Osteoblast (primary cell): ENCODE results near the gene ANO3. TPM values are rescaled to one million over a fixed set of nuclear protein-coding genes. Genes with fewer than 3 reads are reported as not detected.

Source experiments
- DNase-seq: peaks from one replicate; pipeline ENCODE4 v3.0.0; 2011; ENCODE audit warnings: low spot score, mixed read lengths; ENCODE audit not compliant: insufficient read length; ENCODE audit errors: missing footprints
- H2AFZ ChIP-seq: 2 replicates; pipeline ENCODE4 v1.6.0; 2011; ENCODE audit warnings: mild to moderate bottlenecking, low read length
- H3K27ac ChIP-seq: 2 replicates; pipeline ENCODE4 v1.5.1; 2011; ENCODE audit warnings: mild to moderate bottlenecking, low read depth, low read length, moderate library complexity
- H3K27me3 ChIP-seq: 2 replicates; pipeline ENCODE4 v1.6.0; 2012; ENCODE audit warnings: mild to moderate bottlenecking, control low read depth, inconsistent platforms, low read length, moderate library complexity; ENCODE audit not compliant: insufficient read depth
- H3K36me3 ChIP-seq: 2 replicates; pipeline ENCODE4 v1.5.1; 2011; ENCODE audit warnings: mild to moderate bottlenecking, low read length, control low read depth, moderate library complexity; ENCODE audit not compliant: insufficient read depth
- H3K4me1 ChIP-seq: 2 replicates; pipeline ENCODE4 v1.5.1; 2011; ENCODE audit warnings: mild to moderate bottlenecking, low read length, control low read depth, moderate library complexity; ENCODE audit not compliant: insufficient read depth
- H3K4me2 ChIP-seq: 2 replicates; pipeline ENCODE4 v1.6.0; 2011; ENCODE audit warnings: mild to moderate bottlenecking, low read length; ENCODE audit not compliant: insufficient read depth
- H3K4me3 ChIP-seq: fragments of 200-600 bp; sonication (generic); 3 replicates; pipeline ENCODE4 v1.5.1; 2012; ENCODE audit warnings: mild to moderate bottlenecking, low read length, inconsistent platforms; ENCODE audit not compliant: insufficient read depth
- H3K79me2 ChIP-seq: 2 replicates; pipeline ENCODE4 v1.6.0; 2012; ENCODE audit warnings: mild to moderate bottlenecking, low read length, control low read depth, inconsistent platforms; ENCODE audit not compliant: insufficient read depth
- H3K9me3 ChIP-seq: 2 replicates; pipeline ENCODE4 v1.5.1; 2011; ENCODE audit warnings: low read depth, low read length, control low read depth
- H4K20me1 ChIP-seq: 2 replicates; pipeline ENCODE4 v1.6.0; 2012; ENCODE audit warnings: mild to moderate bottlenecking, low read length, control low read depth; ENCODE audit not compliant: insufficient read depth
- CTCF ChIP-seq: IDR thresholded peaks from 2 replicates; pipeline ENCODE4 v1.5.1; 2011; ENCODE audit warnings: mild to moderate bottlenecking, low read depth, low read length, moderate library complexity; ENCODE audit errors: extremely low read depth
- total RNA-seq: library from RNA; depleted of rRNA; stranded (reverse); fragments of >200 nt; gene quantifications from 2 replicates; pipeline ENCODE4 v1.2.3, GENCODE V29; 2012

The ANO3 gene
- total RNA-seq, 1 donor = under 0.01 TPM

DNA sequence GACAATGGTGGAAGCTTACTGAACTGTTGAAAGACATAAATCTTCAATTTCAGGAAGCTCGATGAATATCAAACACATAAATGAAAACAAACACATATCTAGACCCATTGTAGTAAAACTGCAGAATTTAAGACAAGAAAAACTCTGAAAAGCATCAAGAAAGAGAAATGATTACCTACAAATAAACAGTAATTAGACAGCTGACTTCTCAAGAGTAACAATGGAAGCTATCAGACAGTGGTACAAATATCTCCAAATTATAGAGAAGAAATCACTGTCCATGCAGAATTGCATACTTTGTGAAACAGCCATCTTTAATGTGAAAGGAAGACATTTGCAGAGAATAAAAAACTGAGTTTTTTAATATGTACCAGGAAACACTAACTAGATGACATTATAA, 45.7 kb downstream of the ANO3 start:
- Histone ChIP-seq H3K27ac (no peak overlapping the region), H3K27me3 (no peaks in the 10 kb centered on the region), H3K36me3 (no peaks in the 10 kb centered on the region), H4K20me1 (no peaks in the 10 kb centered on the region), H2AFZ (no peak overlapping the region), H3K4me3 (no peak overlapping the region), H3K9me3 (peaks cover 2% of the 10 kb centered on the region), H3K4me1 (no peaks in the 10 kb centered on the region), H3K4me2 (no peak overlapping the region), H3K79me2 (no peaks in the 10 kb centered on the region)
- no peak for DNase-seq
- no peak for TF ChIP-seq CTCF

GRCh38 chr11:26399336-26399735, 67.4 kb downstream of the ANO3 start:
- no peak for TF ChIP-seq CTCF
- H3K27me3 ChIP-seq = no peaks in the 10 kb centered on the region
- DNase-seq = no peak
- no peaks in the 10 kb centered on the region for H3K79me2 ChIP-seq
- no peak overlapping the region for H3K4me2 ChIP-seq
- no peak overlapping the region for H3K27ac ChIP-seq
- no peaks in the 10 kb centered on the region for H3K4me1 ChIP-seq
- H2AFZ ChIP-seq = no peak overlapping the region
- no peak overlapping the region for H3K4me3 ChIP-seq
- no peaks in the 10 kb centered on the region for H3K36me3 ChIP-seq
- no peaks in the 10 kb centered on the region for H4K20me1 ChIP-seq
- H3K9me3 ChIP-seq = no peaks in the 10 kb centered on the region

- no peaks in the 10 kb centered on the region for H3K36me3 ChIP-seq
- TF ChIP-seq CTCF = no peak
- H2AFZ ChIP-seq = no peak overlapping the region
- H3K9me3 ChIP-seq = no peaks in the 10 kb centered on the region
- no peaks in the 10 kb centered on the region for H3K27me3 ChIP-seq
- no peak for DNase-seq
- H3K27ac ChIP-seq = no peak overlapping the region
- no peaks in the 10 kb centered on the region for H3K79me2 ChIP-seq
- no peak overlapping the region for H3K4me3 ChIP-seq
- H4K20me1 ChIP-seq = no peaks in the 10 kb centered on the region
- no peaks in the 10 kb centered on the region for H3K4me1 ChIP-seq
- no peak overlapping the region for H3K4me2 ChIP-seq
These were observed 78.9 kb downstream of the ANO3 start for GRCh38 chr11:26410706-26411366.

DNA sequence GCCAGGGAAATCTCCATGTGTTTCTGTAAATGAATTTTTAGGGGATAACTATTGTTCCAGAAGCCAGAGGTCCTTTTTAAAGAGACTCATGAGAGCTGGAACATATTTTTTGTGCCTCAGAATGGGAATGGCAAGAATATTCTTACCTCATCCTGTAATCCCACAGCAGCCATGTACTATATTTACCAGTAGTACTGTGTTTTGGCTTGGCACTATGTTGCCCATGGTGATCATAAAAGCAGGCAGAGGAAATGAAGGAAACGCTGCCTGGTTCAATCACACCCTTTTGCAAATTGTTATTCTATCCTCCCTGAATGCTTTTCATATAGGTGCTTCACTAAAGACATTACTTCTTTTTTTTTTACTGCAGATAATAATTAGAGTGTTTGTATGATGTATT, 81.0 kb downstream of the ANO3 start:
- Histone ChIP-seq H3K79me2 (no peaks in the 10 kb centered on the region), H3K4me1 (no peaks in the 10 kb centered on the region), H2AFZ (no peak overlapping the region), H3K9me3 (no peaks in the 10 kb centered on the region), H4K20me1 (no peaks in the 10 kb centered on the region), H3K4me2 (no peak overlapping the region), H3K27ac (no peak overlapping the region), H3K36me3 (no peaks in the 10 kb centered on the region), H3K27me3 (no peaks in the 10 kb centered on the region), H3K4me3 (no peak overlapping the region)
- TF ChIP-seq CTCF = no peak
- no peak for DNase-seq
